ENCODE data around the gene GABARAP. TPM values are rescaled to one million over a fixed set of nuclear protein-coding genes. Genes with fewer than 3 reads are reported as not detected.
A peak's percentile ranks its signal among the peaks of the same experiment; 100 is the strongest.

GABARAP gene
- total RNA-seq, 1 donor from 2014 or later, result 908 TPM

GRCh38 chr17:7252176-7253043, 10.2 kb upstream of the GABARAP start, which contains the start of gene ELP5:
Gene ELP5, plus strand, starts transcription at chr17:7252215. Its CDS starts 336 bp downstream, at chr17:7252551.
- TF ChIP-seq CTCF (IDR thresholded peaks at IDR 0.05; ENCODE audit: partially characterized antibody, unreplicated experiment), result peak; percentile 12
- peak; percentile 98 for DNase-seq
- peaks cover 17% of the 10 kb centered on the region for H3K9me3 Mint-ChIP-seq (ENCODE audit: unreplicated experiment)
- peak within 1 kb of the TSS; percentile 97 for H3K4me3 Mint-ChIP-seq (ENCODE audit: unreplicated experiment)
- H3K27me3 Mint-ChIP-seq (ENCODE audit: unreplicated experiment), result peaks cover 13% of the 10 kb centered on the region
- peaks cover 26% of the 10 kb centered on the region for H3K4me1 Mint-ChIP-seq (ENCODE audit: low read depth, unreplicated experiment)
- peak within 1 kb of the TSS; percentile 99 for H3K27ac Mint-ChIP-seq (ENCODE audit: unreplicated experiment)
- H3K36me3 Mint-ChIP-seq (ENCODE audit: unreplicated experiment), result no peaks in the 10 kb centered on the region

GRCh38 chr17:7251661-7252175, 9.5 kb upstream of the GABARAP start, which contains the start of gene CTDNEP1:
Gene CTDNEP1, minus strand, starts transcription at chr17:7251734. Its CDS starts 438 bp downstream, at chr17:7251296.
- Mint-ChIP-seq H3K27me3 (ENCODE audit: unreplicated experiment) (peaks cover 18% of the 10 kb centered on the region), H3K27ac (ENCODE audit: unreplicated experiment) (peak within 1 kb of the TSS; percentile 99), H3K4me1 (ENCODE audit: low read depth, unreplicated experiment) (peaks cover 31% of the 10 kb centered on the region), H3K9me3 (ENCODE audit: unreplicated experiment) (peaks cover 19% of the 10 kb centered on the region), H3K36me3 (ENCODE audit: unreplicated experiment) (no peaks in the 10 kb centered on the region), H3K4me3 (ENCODE audit: unreplicated experiment) (peak within 1 kb of the TSS; percentile 97)
- DNase-seq, result peak; percentile 80
- no peak for TF ChIP-seq CTCF (IDR thresholded peaks at IDR 0.05; ENCODE audit: partially characterized antibody, unreplicated experiment)

- Mint-ChIP-seq H3K4me3 (ENCODE audit: unreplicated experiment) (peak overlapping the region; percentile 97), H3K27me3 (ENCODE audit: unreplicated experiment) (peaks cover 23% of the 10 kb centered on the region), H3K9me3 (ENCODE audit: unreplicated experiment) (peaks cover 23% of the 10 kb centered on the region), H3K27ac (ENCODE audit: unreplicated experiment) (peak overlapping the region; percentile 99), H3K36me3 (ENCODE audit: unreplicated experiment) (peaks cover 4% of the 10 kb centered on the region), H3K4me1 (ENCODE audit: low read depth, unreplicated experiment) (peaks cover 38% of the 10 kb centered on the region)
- peak; percentile 27 for DNase-seq
- no peak for TF ChIP-seq CTCF (IDR thresholded peaks at IDR 0.05; ENCODE audit: partially characterized antibody, unreplicated experiment)
These were observed 8.7 kb upstream of the GABARAP start for GRCh38 chr17:7250695-7251627.

- H3K27ac Mint-ChIP-seq (ENCODE audit: unreplicated experiment), result peak overlapping the region; percentile 99
- peaks cover 23% of the 10 kb centered on the region for H3K9me3 Mint-ChIP-seq (ENCODE audit: unreplicated experiment)
- no peak for DNase-seq
- H3K4me3 Mint-ChIP-seq (ENCODE audit: unreplicated experiment), result peak overlapping the region; percentile 97
- peaks cover 23% of the 10 kb centered on the region for H3K27me3 Mint-ChIP-seq (ENCODE audit: unreplicated experiment)
- H3K4me1 Mint-ChIP-seq (ENCODE audit: low read depth, unreplicated experiment), result peaks cover 41% of the 10 kb centered on the region
- TF ChIP-seq CTCF (IDR thresholded peaks at IDR 0.05; ENCODE audit: partially characterized antibody, unreplicated experiment), result no peak
- H3K36me3 Mint-ChIP-seq (ENCODE audit: unreplicated experiment), result peaks cover 4% of the 10 kb centered on the region
These were observed 7.6 kb upstream of the GABARAP start for GRCh38 chr17:7249830-7250229.

Measured in glutamatergic neuron (in vitro differentiated cells).